ENCODE results near the gene NFE2L1.

Gene NFE2L1

DNA sequence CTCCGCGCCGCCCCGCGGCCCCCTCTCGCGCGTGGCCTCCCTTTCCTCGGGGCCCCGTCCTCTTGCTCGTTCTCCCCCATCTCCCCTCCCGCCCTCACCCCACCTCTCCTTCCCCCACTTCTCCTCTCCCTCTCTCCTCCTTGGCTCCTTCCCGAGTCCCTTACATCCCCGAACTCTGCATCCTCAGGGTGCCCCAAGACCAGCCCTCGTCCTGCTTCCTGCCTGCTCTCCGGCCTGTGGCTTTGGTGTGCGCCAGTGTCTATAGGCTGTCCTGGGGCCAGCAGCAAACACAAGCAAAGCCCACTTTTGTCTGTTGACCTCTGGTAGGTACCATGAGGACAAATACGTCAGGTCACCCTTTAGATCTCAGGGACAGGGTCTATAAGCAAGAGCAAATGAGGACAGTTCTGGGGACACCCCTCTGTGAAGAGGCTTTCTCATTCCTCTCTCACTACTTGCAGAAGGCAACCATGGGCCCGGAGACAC, 10.3 kb upstream of the NFE2L1 start:
- H3K79me1 ChIP-seq (ENCODE audit: low read length) = no peaks in the 10 kb centered on the region
- DNase-seq = no peak
- H3K23ac ChIP-seq (ENCODE audit: low read length) = no peak overlapping the region
- peak overlapping the region; percentile 76 for H3K56ac ChIP-seq (ENCODE audit: low read length)
- H3K27ac ChIP-seq (ENCODE audit: low read depth, low read length) = no peak overlapping the region
- H4K5ac ChIP-seq (ENCODE audit: low read length) = no peak overlapping the region
- no peak overlapping the region for H3K4me3 ChIP-seq (ENCODE audit: low read length)
- no peak overlapping the region for H2BK15ac ChIP-seq (replicated peaks; ENCODE audit: low read depth)
- H3K79me2 ChIP-seq (ENCODE audit: control insufficient read depth, insufficient read depth, low read length) = no peaks in the 10 kb centered on the region
- H3K18ac ChIP-seq (ENCODE audit: low read length) = no peak overlapping the region
- no peak overlapping the region for H3K4ac ChIP-seq (ENCODE audit: low read depth, low read length)
- H2AK5ac ChIP-seq (ENCODE audit: low read length) = no peak overlapping the region
- H3K36me3 ChIP-seq (ENCODE audit: control insufficient read depth, insufficient read depth, low read length) = no peaks in the 10 kb centered on the region
- no CpG with 5 or more reads among the region's 19 CpGs for WGBS (ENCODE audit: extremely low coverage, insufficient coverage, low lambda C conversion rate)
- H2BK120ac ChIP-seq (ENCODE audit: low read depth, low read length) = no peak overlapping the region
- H4K8ac ChIP-seq (ENCODE audit: low read depth, low read length) = no peak overlapping the region
- peak overlapping the region; percentile 38 for H3K9ac ChIP-seq (ENCODE audit: low read length)
- H3K4me2 ChIP-seq (ENCODE audit: low read length) = peak overlapping the region; percentile 46
- peaks cover 7% of the 10 kb centered on the region for H3K27me3 ChIP-seq (ENCODE audit: insufficient read depth, low read length, poor library complexity)
- H2BK5ac ChIP-seq (ENCODE audit: low read length) = no peak overlapping the region
- H3K4me1 ChIP-seq (ENCODE audit: control insufficient read depth, low read depth, low read length) = peaks cover 2% of the 10 kb centered on the region

DNA sequence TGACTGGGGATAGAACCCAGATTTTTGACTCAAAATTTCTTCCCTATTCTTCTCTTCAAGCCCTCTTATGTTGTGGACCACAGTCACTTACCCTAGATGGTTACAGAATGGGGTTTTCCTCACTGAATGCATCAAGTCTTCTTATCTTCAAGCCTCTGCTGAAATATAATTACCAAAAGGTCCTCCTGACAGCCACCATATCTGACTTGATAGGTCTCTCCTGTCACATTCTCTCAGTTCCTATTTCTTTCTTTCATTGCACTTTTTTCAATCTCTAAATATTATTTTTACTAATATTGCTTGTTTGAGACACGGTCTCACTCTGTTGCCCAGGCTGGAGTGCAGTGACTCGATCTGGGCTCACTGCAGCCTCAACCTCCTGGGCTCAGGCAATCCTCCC, 9.5 kb upstream of the NFE2L1 start:
- Histone ChIP-seq H3K79me2 (ENCODE audit: control insufficient read depth, insufficient read depth, low read length) (no peaks in the 10 kb centered on the region), H3K9ac (ENCODE audit: low read length) (no peak overlapping the region), H3K56ac (ENCODE audit: low read length) (no peak overlapping the region), H3K4me2 (ENCODE audit: low read length) (no peak overlapping the region), H3K36me3 (ENCODE audit: control insufficient read depth, insufficient read depth, low read length) (no peaks in the 10 kb centered on the region), H3K4ac (ENCODE audit: low read depth, low read length) (no peak overlapping the region), H2AK5ac (ENCODE audit: low read length) (no peak overlapping the region), H3K79me1 (ENCODE audit: low read length) (no peaks in the 10 kb centered on the region), H3K27me3 (ENCODE audit: insufficient read depth, low read length, poor library complexity) (peaks cover 7% of the 10 kb centered on the region), H3K23ac (ENCODE audit: low read length) (no peak overlapping the region), H3K18ac (ENCODE audit: low read length) (no peak overlapping the region), H3K4me3 (ENCODE audit: low read length) (no peak overlapping the region), H2BK15ac (replicated peaks; ENCODE audit: low read depth) (no peak overlapping the region), H4K5ac (ENCODE audit: low read length) (no peak overlapping the region), H4K8ac (ENCODE audit: low read depth, low read length) (no peak overlapping the region), H2BK5ac (ENCODE audit: low read length) (no peak overlapping the region), H3K4me1 (ENCODE audit: control insufficient read depth, low read depth, low read length) (peaks cover 2% of the 10 kb centered on the region), H3K27ac (ENCODE audit: low read depth, low read length) (no peak overlapping the region), H2BK120ac (ENCODE audit: low read depth, low read length) (no peak overlapping the region)
- no CpG with 5 or more reads among the region's 2 CpGs for WGBS (ENCODE audit: extremely low coverage, insufficient coverage, low lambda C conversion rate)
- no peak for DNase-seq

DNA sequence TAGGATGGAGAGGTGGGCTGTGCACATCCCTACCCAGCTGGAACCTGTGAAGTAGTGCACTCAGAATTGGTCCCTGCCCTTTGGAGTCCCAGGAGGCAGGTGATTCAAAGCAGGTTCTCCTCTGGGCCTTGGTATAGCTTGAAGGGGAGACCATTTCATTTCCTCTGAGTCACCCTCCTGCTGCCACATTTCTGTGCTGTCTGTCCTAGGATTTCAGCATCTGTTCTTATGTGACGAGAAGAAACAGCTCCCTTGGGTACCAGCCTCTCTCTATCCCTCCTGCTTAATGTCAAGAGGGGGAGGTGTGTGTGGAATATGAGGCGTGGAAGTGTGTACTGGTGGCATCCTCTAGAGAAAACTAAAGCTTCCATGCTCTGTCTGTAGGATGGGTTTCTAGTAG, 5.0 kb upstream of the NFE2L1 start:
- no peak for DNase-seq
- no peak overlapping the region for H4K8ac ChIP-seq (ENCODE audit: low read depth, low read length)
- H3K79me1 ChIP-seq (ENCODE audit: low read length) = no peaks in the 10 kb centered on the region
- H3K23ac ChIP-seq (ENCODE audit: low read length) = no peak overlapping the region
- H2BK5ac ChIP-seq (ENCODE audit: low read length) = no peak overlapping the region
- no peak overlapping the region for H3K4me2 ChIP-seq (ENCODE audit: low read length)
- H3K79me2 ChIP-seq (ENCODE audit: control insufficient read depth, insufficient read depth, low read length) = peaks cover 3% of the 10 kb centered on the region
- H4K5ac ChIP-seq (ENCODE audit: low read length) = no peak overlapping the region
- peaks cover 5% of the 10 kb centered on the region for H3K27me3 ChIP-seq (ENCODE audit: insufficient read depth, low read length, poor library complexity)
- peaks cover 3% of the 10 kb centered on the region for H3K4me1 ChIP-seq (ENCODE audit: control insufficient read depth, low read depth, low read length)
- H3K4me3 ChIP-seq (ENCODE audit: low read length) = no peak overlapping the region
- H3K36me3 ChIP-seq (ENCODE audit: control insufficient read depth, insufficient read depth, low read length) = no peaks in the 10 kb centered on the region
- H2AK5ac ChIP-seq (ENCODE audit: low read length) = no peak overlapping the region
- H3K9ac ChIP-seq (ENCODE audit: low read length) = no peak overlapping the region
- no peak overlapping the region for H2BK15ac ChIP-seq (replicated peaks; ENCODE audit: low read depth)
- no peak overlapping the region for H3K4ac ChIP-seq (ENCODE audit: low read depth, low read length)
- no CpG with 5 or more reads among the region's 2 CpGs for WGBS (ENCODE audit: extremely low coverage, insufficient coverage, low lambda C conversion rate)
- H2BK120ac ChIP-seq (ENCODE audit: low read depth, low read length) = no peak overlapping the region
- H3K27ac ChIP-seq (ENCODE audit: low read depth, low read length) = no peak overlapping the region
- no peak overlapping the region for H3K18ac ChIP-seq (ENCODE audit: low read length)
- H3K56ac ChIP-seq (ENCODE audit: low read length) = no peak overlapping the region

DNA sequence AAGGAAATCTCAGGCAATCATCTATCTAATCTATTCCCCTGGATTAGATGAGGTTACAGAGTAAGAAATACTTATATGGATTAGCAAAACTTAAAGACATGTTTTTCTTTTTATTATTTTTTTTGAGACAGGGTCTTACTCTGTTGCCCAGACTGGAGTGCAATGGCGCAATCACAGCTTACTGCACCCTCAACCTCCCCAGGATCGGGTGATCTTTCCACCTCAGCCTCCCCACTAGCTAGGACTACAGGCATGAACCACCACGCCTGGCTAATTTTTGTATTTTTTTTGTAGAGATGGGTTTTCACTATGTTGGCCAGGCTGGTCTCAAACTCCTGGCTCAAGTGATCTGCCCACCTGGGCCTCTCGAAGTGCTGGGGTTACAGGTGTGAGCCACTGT, 3.3 kb upstream of the NFE2L1 start:
- Histone ChIP-seq H3K4me2 (ENCODE audit: low read length) (no peak overlapping the region), H2BK15ac (replicated peaks; ENCODE audit: low read depth) (no peak overlapping the region), H4K5ac (ENCODE audit: low read length) (no peak overlapping the region), H3K9ac (ENCODE audit: low read length) (no peak overlapping the region), H3K4me3 (ENCODE audit: low read length) (no peak overlapping the region), H3K18ac (ENCODE audit: low read length) (no peak overlapping the region), H2AK5ac (ENCODE audit: low read length) (no peak overlapping the region), H3K4me1 (ENCODE audit: control insufficient read depth, low read depth, low read length) (peaks cover 3% of the 10 kb centered on the region), H3K56ac (ENCODE audit: low read length) (no peak overlapping the region), H3K4ac (ENCODE audit: low read depth, low read length) (no peak overlapping the region), H2BK120ac (ENCODE audit: low read depth, low read length) (no peak overlapping the region), H3K36me3 (ENCODE audit: control insufficient read depth, insufficient read depth, low read length) (no peaks in the 10 kb centered on the region), H2BK5ac (ENCODE audit: low read length) (no peak overlapping the region), H3K79me1 (ENCODE audit: low read length) (peaks cover 2% of the 10 kb centered on the region), H3K27me3 (ENCODE audit: insufficient read depth, low read length, poor library complexity) (no peaks in the 10 kb centered on the region), H3K23ac (ENCODE audit: low read length) (no peak overlapping the region), H3K27ac (ENCODE audit: low read depth, low read length) (no peak overlapping the region), H3K79me2 (ENCODE audit: control insufficient read depth, insufficient read depth, low read length) (peaks cover 12% of the 10 kb centered on the region), H4K8ac (ENCODE audit: low read depth, low read length) (no peak overlapping the region)
- WGBS (ENCODE audit: extremely low coverage, insufficient coverage, low lambda C conversion rate) = no CpG with 5 or more reads among the region's 4 CpGs
- no peak for DNase-seq

DNA sequence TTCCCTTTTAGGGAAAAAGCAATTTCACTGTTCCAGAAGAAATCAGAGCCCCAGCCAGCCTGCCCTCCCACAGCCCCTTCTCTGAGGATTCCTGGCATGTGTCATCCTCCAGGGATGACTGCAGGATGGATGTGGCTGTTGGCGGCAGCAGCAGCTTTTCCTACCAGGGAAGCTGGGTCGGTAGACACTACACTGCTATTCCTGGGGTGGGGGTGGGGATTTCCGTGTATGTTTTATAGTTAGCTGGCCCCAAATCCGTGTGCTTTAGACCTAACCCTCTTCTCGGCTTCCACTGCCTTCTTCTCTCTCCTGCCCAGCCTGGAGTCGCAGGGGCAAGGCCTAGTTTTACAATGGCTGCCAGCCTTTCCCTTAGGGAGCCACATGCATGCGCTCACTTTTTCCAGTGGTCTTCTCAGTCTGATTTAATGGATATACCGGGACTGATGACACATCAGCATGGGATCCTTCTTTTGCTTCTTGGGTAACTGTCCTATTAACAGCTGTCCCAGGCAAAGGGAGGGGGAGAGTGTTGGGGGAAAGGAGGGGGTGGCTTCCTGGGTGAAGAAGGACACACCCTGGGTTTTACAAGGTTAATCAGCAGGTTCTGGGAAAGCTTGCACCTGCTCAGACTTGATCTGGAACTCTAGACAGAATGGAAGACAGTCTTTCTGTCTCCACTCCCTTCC, 2.7 kb upstream of the NFE2L1 start:
- Histone ChIP-seq H2BK5ac (ENCODE audit: low read length) (no peak overlapping the region), H2BK15ac (replicated peaks; ENCODE audit: low read depth) (no peak overlapping the region), H4K8ac (ENCODE audit: low read depth, low read length) (no peak overlapping the region), H3K4ac (ENCODE audit: low read depth, low read length) (no peak overlapping the region), H3K36me3 (ENCODE audit: control insufficient read depth, insufficient read depth, low read length) (peaks cover under 1% of the 10 kb centered on the region), H3K79me1 (ENCODE audit: low read length) (peaks cover 3% of the 10 kb centered on the region), H3K56ac (ENCODE audit: low read length) (no peak overlapping the region), H3K27me3 (ENCODE audit: insufficient read depth, low read length, poor library complexity) (no peaks in the 10 kb centered on the region), H3K4me1 (ENCODE audit: control insufficient read depth, low read depth, low read length) (peaks cover 3% of the 10 kb centered on the region), H3K9ac (ENCODE audit: low read length) (no peak overlapping the region), H3K4me2 (ENCODE audit: low read length) (no peak overlapping the region), H4K5ac (ENCODE audit: low read length) (no peak overlapping the region), H3K27ac (ENCODE audit: low read depth, low read length) (no peak overlapping the region), H3K18ac (ENCODE audit: low read length) (no peak overlapping the region), H2AK5ac (ENCODE audit: low read length) (no peak overlapping the region), H3K23ac (ENCODE audit: low read length) (no peak overlapping the region), H2BK120ac (ENCODE audit: low read depth, low read length) (no peak overlapping the region), H3K4me3 (ENCODE audit: low read length) (no peak overlapping the region), H3K79me2 (ENCODE audit: control insufficient read depth, insufficient read depth, low read length) (peaks cover 16% of the 10 kb centered on the region)
- no CpG with 5 or more reads among the region's 8 CpGs for WGBS (ENCODE audit: extremely low coverage, insufficient coverage, low lambda C conversion rate)
- DNase-seq = no peak

DNA sequence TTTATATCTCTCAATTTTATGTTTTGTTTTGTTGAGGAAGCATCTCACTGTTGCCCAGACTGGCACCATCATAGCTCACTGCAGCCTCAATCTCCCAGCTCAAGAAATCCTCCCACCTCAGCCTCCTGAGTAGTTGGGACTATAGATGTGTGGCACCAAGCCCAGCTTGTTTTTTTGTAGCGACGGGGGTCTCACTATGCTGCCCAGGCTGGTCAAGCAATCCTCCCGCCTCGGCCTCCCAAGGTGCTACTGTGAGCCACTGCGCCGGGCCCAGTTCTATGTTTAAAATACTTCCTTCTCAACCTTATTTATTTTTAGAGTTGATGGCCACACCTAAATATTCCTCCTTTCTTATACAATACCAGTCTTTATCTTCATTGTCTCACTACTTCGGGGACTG, 1.9 kb upstream of the NFE2L1 start:
- Histone ChIP-seq H3K27ac (ENCODE audit: low read depth, low read length) (no peak overlapping the region), H4K8ac (ENCODE audit: low read depth, low read length) (no peak overlapping the region), H3K36me3 (ENCODE audit: control insufficient read depth, insufficient read depth, low read length) (peaks cover 4% of the 10 kb centered on the region), H2BK5ac (ENCODE audit: low read length) (no peak overlapping the region), H3K23ac (ENCODE audit: low read length) (no peak overlapping the region), H3K4me1 (ENCODE audit: control insufficient read depth, low read depth, low read length) (peaks cover 4% of the 10 kb centered on the region), H2AK5ac (ENCODE audit: low read length) (no peak overlapping the region), H3K18ac (ENCODE audit: low read length) (no peak overlapping the region), H3K56ac (ENCODE audit: low read length) (no peak overlapping the region), H3K4me2 (ENCODE audit: low read length) (no peak overlapping the region), H4K5ac (ENCODE audit: low read length) (no peak overlapping the region), H2BK120ac (ENCODE audit: low read depth, low read length) (no peak overlapping the region), H3K4ac (ENCODE audit: low read depth, low read length) (no peak overlapping the region), H2BK15ac (replicated peaks; ENCODE audit: low read depth) (no peak overlapping the region), H3K79me2 (ENCODE audit: control insufficient read depth, insufficient read depth, low read length) (peaks cover 25% of the 10 kb centered on the region), H3K27me3 (ENCODE audit: insufficient read depth, low read length, poor library complexity) (no peaks in the 10 kb centered on the region), H3K4me3 (ENCODE audit: low read length) (no peak overlapping the region), H3K79me1 (ENCODE audit: low read length) (peaks cover 7% of the 10 kb centered on the region), H3K9ac (ENCODE audit: low read length) (no peak overlapping the region)
- no CpG with 5 or more reads among the region's 7 CpGs for WGBS (ENCODE audit: extremely low coverage, insufficient coverage, low lambda C conversion rate)
- no peak for DNase-seq
